Measurements from ENCODE around the gene USF1. TPM values are rescaled to one million over a fixed set of nuclear protein-coding genes. Genes with fewer than 3 reads are reported as not detected.

The USF1 gene, protein sequence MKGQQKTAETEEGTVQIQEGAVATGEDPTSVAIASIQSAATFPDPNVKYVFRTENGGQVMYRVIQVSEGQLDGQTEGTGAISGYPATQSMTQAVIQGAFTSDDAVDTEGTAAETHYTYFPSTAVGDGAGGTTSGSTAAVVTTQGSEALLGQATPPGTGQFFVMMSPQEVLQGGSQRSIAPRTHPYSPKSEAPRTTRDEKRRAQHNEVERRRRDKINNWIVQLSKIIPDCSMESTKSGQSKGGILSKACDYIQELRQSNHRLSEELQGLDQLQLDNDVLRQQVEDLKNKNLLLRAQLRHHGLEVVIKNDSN
- total RNA-seq, result 81.5 and 113 TPM in 2 replicates

DNA sequence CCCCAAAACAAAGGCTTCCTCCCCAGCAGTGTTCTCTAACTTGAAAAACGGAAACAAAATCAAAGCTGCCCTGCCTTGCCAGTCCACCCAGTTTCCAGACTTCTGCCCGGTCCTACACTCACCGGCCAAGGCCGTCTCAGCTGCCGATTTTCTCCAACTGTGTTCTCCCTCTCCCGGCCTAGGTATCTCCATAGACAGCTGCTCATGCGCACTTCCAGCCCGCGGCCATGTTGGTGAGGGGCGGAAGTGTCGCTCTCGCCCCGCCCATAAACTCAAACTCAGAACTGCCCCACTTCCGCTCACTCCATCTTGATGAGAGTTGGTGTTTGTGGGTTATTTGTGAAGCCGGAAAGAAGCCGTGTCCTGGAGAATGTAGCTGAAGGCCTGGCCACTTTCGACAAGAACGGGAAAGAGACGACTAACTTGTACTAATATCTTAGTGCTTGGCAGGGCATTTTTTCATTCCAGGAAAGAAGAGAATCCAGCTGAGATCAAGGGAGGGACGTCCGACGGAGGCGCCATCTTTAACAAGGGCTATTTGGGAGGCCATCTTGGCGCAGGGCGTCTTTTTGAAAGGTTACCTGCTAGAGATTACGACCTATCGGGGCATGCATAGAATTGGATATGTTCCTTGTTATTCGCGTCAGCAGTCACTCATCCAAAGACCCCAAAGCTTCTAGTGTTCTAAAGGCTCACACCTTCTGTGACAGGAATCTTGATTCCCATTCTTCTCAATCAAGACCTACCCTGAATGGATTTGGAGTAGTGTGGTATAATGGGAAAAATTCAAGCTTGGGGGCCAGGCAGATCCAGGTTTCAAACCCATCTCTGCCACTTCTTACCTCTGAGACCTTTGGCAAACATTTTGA lies at the start of gene USF1:
USF1 (minus strand) TSS at position 242 of the 869 bp plus-strand sequence. CDS start 2,702 bp downstream, outside the sequence.

DNA sequence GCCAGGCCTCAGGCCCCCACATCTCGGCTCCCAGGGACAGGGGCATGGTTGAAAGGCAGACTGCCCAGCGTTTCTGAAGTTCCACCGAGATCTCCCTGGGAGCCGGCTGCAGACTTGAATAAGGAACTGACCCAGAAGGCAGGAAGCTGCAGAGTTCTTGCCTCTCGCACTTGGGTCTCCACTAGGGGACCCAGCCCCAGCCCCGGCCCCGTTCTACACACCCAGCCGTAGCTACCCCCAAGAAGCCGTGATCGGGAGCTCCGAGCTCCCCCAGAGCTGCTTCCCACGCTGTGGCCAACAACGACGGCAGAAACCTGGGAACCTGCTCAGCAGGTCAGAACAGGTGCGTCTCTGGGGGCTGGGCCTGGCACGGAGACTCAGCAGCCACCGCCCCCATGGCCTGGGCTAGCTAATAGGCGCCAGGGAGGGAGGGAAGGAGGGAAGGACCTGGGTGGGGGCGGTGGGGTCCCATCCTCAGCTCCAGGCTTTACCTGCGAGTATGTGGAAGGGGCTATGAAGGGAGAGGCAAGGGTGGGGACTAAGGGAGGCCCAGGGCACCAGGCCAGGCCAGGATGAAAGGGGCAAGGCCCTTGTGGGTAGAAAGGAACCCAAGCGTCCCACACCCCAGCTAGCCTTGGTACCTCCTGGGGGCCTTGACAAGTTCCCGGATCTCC lies 43.6 kb upstream of the USF1 start, which contains the start of gene NECTIN4:
NECTIN4 (minus strand) TSS at position 308 of the 674 bp plus-strand sequence; CDS start at position 46, 262 bp downstream.

GRCh38 chr1:161069731-161070270 lies 24.0 kb upstream of the USF1 start, which contains the start of gene ARHGAP30:
Gene ARHGAP30 (minus strand): TSS chr1:161069891. CDS start chr1:161069624, 267 bp downstream.

GRCh38 chr1:161038523-161039153 lies 7.1 kb downstream of the USF1 start, which contains the start of gene TSTD1:
Gene TSTD1 (minus strand): TSS chr1:161038964. CDS start chr1:161038889, 75 bp downstream.

GRCh38 chr1:161020509-161021164 lies 25.1 kb downstream of the USF1 start, which contains the start of gene F11R:
Gene F11R (minus strand): TSS chr1:161021152. CDS start chr1:161021073, 79 bp downstream.

Other genes with a start within 250 kb of the USF1 start
- gene LY9, start 249.8 kb downstream of the USF1 start, total RNA-seq, result not detected in 2 replicates
- not detected in 2 replicates for gene CD244, start 183.1 kb downstream of the USF1 start, total RNA-seq
- not detected in 2 replicates for gene ITLN1, start 160.8 kb downstream of the USF1 start, total RNA-seq
- gene ITLN2, start 91.2 kb downstream of the USF1 start, total RNA-seq, result not detected in 2 replicates
- 104 and 115 TPM in 2 replicates for gene F11R, start 24.8 kb downstream of the USF1 start, total RNA-seq
- 38.3 and 82.1 TPM in 2 replicates for gene TSTD1, start 7.0 kb downstream of the USF1 start, total RNA-seq
- gene ARHGAP30, start 23.9 kb upstream of the USF1 start, total RNA-seq, result not detected in 2 replicates
- 0.15 and 0.32 TPM in 2 replicates for gene NECTIN4, start 43.6 kb upstream of the USF1 start, total RNA-seq
- 0.65 and 2.9 TPM in 2 replicates for gene KLHDC9, start 52.4 kb upstream of the USF1 start, total RNA-seq
- 96.8 and 148 TPM in 2 replicates for gene PFDN2, start 72.1 kb upstream of the USF1 start, total RNA-seq
- gene NIT1, start 72.1 kb upstream of the USF1 start, total RNA-seq, result 9.7 and 14.7 TPM in 2 replicates
- gene DEDD, start 86.7 kb upstream of the USF1 start, total RNA-seq, result 31.2 and 35.4 TPM in 2 replicates
- gene UFC1, start 108.0 kb upstream of the USF1 start, total RNA-seq, result 105 and 141 TPM in 2 replicates
- gene USP21, start 113.5 kb upstream of the USF1 start, total RNA-seq, result 3.3 and 5.5 TPM in 2 replicates
- 16.3 and 17.5 TPM in 2 replicates for gene PPOX, start 120.4 kb upstream of the USF1 start, total RNA-seq
- gene B4GALT3, start 131.5 kb upstream of the USF1 start, total RNA-seq, result 18.5 and 19.8 TPM in 2 replicates
- gene ADAMTS4, start 153.1 kb upstream of the USF1 start, total RNA-seq, result 16.0 and 16.6 TPM in 2 replicates
- gene NDUFS2, start 156.4 kb upstream of the USF1 start, total RNA-seq, result 206 and 233 TPM in 2 replicates
- not detected in 2 replicates for gene FCER1G, start 169.3 kb upstream of the USF1 start, total RNA-seq
- not detected in 2 replicates for gene APOA2, start 177.7 kb upstream of the USF1 start, total RNA-seq
- 15.9 and 21.9 TPM in 2 replicates for gene TOMM40L, start 180.1 kb upstream of the USF1 start, total RNA-seq
- gene NR1I3, start 192.2 kb upstream of the USF1 start, total RNA-seq, result not detected in 2 replicates
- not detected in 2 replicates for gene PCP4L1, start 212.8 kb upstream of the USF1 start, total RNA-seq